ENCODE results near the gene RTN1.

The RTN1 gene

DNA sequence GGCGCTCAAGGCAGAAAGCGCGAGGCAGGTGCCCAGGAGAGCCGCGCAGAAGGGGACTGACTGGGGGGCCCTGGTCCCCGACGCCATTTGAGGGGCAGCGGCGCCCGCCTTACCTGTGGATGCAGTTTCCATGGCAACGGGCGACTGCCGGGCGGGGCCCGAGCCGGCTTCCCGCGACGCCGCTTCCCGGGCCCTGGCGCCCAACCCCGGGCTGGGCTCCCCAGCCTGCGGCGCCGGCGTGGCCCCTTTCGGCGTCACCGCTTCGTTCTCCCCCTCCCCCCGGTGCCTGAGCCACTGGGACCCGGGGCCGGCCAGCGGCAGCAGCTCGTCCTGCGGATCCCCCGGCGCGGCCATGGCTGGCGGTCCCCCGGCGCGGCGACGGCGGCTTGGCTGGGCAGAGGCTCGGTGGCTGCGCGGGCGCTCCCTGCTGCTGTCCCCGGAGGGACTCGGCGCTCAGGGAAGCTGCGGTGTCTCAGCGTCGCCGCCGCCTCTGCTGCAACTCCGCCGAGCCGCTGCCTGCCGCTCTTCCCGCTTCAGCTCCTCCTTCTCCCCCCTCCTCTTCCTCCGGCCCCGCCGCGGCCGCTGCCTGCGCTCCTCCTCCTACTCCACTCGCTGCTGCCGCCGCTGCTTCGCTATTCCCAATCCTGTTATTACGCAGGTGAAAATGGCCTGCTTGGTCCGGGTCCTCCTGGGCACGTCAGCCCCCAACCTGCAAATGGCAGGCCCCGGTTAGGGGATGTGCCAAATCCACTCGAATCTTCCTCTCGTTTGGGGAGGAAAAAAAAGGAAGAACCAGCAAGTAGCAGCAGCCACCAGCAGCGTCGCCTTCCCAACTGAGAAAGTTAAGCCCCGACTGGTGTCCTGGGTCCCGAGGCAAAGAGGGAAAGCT, at the start of gene RTN1:
Gene RTN1 (minus strand): TSS at position 500 of the 889 bp plus-strand sequence. CDS start 146 bp downstream, at position 354.
- DNase-seq, result peak; percentile 73

DNA sequence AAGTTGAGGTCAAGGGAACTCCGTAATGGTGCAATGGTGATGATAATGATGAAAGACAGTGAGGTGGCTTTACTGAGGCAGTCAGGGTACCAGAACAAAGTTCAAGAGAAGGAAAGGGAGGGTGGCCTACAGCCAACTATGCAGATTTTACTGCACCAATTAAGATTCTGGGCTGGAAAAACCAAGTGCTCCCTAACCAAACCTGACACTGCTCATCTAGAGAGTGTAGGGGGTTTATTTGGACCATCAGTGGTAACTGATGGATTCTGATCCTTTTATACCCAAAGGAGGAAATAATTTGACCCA, 49.8 kb upstream of the RTN1 start:
- no peak for DNase-seq

- peak; percentile 92 for DNase-seq
Observed at GRCh38 chr14:59919570-59920377, 49.2 kb upstream of the RTN1 start, which contains the start of gene LRRC9. Gene LRRC9, plus strand, starts transcription at chr14:59920144.

DNA sequence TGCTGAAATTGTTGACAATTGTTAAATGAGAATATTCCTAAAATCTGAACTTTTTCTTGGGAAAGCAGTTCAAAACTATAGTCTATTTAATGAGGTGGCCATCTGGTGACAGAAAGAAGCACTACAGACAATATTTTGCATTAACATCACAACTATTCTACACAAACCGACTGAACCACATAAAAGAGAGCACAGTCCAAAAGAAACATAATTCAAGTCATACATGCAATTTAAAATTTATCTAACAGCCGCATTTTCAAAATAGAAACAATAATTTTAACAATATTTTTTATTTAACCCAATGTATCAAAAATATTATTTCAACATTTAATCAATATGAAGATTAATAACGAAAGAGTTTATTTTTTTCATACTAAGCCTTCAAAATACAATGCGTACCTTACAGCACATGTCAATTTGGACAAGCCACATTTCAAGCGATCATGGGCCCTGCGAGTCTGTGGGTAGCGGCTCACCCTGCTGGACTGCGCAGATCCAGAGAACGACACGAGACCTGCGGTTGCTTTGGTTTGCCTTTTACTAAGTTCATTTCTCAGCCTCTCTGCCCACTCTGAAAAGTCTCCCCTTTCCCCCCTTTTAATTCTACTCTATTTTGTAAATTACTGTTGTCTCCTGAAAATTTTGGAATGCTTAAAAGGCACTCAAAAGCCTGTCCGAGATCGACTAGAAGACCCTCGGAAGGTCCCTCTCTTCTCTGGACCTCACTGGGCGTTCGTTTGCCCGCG, 48.4 kb upstream of the RTN1 start:
- peak; percentile 59 for DNase-seq

- no peak for DNase-seq
Observed at GRCh38 chr14:59913187-59913586, 42.6 kb upstream of the RTN1 start.

DNA sequence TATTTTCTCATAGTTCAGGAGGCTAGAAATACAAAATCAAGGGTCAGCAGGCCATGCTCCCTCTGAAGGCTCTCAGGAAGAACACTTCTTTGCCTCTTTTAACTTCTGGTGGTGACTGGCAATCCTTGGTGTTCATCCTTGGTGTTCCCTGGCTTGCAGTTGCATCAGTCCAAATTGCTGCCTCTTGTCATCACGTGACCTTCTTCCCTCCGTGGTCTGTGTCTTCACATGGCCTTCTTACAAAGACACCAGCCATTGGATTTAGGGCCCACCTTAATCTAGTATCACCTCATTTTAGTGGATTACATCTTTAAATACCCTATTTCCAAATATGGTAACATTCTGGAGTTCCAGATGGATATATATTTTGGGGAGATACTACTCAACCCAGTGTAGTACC, 41.9 kb upstream of the RTN1 start:
- DNase-seq, result no peak

DNA sequence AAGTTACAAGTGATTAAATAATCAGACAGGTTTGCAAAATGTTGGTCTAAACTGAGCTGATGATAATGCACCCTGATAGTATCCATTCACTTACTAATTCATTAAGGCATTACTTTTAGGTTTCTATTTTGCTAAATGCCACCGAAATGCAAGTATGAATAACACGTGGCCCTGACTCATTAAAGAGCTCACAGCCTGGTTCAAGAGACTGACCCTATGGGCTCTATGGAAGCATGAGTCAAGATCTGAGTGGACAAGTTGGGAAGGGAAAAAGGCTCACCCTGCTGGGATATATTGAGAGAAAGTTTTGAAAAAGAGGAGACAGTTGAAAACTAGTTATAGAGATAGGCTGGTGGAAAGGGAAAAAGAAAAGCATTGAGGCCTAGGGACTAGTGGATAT, 34.6 kb upstream of the RTN1 start:
- DNase-seq, result no peak

- no peak for DNase-seq
Observed at GRCh38 chr14:59904184-59904583, 33.6 kb upstream of the RTN1 start.

DNA sequence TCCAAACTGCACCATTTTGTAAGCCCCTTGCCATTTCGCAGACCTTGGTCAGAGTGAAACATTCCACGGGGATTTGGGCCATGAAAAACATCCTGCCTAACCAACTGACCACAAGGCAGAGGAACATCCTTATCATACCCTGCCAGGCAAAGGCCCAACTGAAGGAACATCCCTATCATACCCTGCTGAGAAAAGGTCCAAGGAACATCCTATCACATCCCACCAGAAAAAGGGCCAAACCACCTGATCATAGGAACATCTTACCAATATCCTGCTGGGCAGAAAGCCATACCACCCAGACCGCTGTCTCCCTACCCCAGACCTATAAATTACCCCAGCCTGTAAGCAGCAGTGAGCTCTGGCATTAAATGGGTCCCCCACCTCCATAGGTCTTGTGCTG, 30.0 kb upstream of the RTN1 start:
- no peak for DNase-seq

DNA sequence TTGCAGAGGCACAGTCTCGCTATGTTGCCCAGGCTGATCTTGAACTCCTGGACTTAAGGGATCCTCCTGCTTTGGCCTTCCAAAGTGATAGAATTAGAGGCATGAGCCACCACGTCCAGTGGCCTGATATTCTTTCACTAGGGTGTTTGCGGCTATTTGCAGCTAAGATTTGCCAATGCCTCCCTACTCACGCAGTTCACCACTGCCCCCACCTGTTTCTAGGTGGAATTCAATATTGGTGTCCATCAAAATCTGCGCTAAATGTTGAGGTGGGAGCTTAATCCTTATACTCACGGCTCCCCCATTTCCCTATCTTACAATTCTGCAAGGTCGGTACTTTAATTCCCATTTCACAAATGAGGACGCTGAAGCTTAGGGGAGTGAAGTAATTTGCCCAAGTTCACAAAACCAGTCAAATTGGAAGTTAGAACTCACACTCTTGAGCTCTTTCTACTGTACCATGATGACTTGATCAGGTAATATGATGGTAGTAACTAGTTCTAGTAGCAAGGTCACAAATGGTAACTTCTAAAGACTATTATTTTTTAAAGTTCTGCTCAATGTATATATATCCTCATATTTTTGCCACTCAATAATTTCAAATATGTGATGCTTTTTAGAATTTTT, 27.3 kb upstream of the RTN1 start:
- DNase-seq, result peak; percentile 38

GRCh38 chr14:59895721-59896120, 25.1 kb upstream of the RTN1 start:
- DNase-seq, result no peak

- DNase-seq, result peak; percentile 83
Observed at GRCh38 chr14:59890676-59891075, 20.1 kb upstream of the RTN1 start.

DNA sequence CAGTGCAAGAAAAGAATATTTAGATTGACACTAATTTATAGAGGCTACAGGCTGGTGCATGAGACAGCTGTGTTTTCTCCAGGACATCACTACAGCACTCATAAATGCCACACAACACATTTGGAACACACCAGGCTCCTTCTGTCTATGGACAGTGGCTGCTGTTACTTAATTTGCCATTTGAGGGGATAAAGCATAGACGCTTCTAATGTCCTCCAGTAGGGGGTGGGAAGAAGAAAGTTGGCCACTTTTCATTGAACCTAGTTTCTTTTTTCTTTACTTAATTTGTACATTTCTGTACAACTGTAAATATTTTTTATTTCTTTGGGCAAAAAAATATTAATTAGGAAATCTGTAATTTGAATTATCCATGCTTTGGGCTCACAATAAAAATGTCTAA, 12.4 kb upstream of the RTN1 start:
- no peak for DNase-seq

GRCh38 chr14:59871166-59871495, 555 bp upstream of the RTN1 start:
- DNase-seq, result no peak

DNA sequence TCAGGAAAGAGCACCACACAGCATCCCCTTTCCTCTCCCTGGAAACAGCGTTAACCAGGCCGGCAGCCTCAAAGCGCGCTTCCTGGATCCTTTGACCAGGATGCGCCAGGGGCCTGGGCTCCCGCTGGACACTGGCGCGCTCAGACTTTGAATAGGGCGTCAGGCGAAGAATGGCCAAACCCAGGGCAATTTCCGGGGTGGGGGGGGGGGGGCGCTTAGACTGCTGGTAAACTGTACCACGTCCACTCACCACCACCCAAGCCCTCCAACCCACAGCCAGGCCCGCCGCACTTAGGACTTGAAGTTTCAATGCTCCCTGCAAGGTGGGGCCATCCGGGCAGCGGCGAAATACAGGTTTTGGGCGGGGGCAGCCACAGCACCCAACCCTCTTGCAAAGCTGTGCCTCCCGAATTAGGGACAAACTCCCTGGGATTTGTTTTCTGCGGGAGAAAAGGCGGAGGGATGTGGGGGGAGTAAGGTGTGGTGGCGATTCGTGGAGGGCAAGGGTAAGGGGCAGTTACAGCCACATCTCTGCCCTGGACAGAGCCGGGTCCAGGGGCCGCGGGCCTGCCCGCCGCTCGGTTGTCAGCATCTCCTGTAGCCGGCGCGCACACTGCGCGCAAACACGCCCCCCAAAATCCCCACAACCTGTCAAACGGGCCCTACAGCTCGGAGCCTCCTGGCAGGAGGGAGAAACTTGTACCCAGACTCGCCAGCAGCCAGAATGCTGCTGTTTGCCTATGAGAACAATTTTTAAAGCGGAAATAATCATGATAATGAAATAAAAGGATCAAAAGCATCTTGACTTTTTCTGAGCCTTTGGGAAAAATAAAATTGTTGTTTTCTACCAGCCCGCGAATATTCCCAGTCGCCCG, 958 bp downstream of the RTN1 start:
- no peak for DNase-seq

GRCh38 chr14:59868021-59868420, 2.6 kb downstream of the RTN1 start:
- DNase-seq, result no peak

GRCh38 chr14:59863806-59864525, 6.6 kb downstream of the RTN1 start:
- DNase-seq, result no peak

GRCh38 chr14:59857328-59857727, 13.2 kb downstream of the RTN1 start:
- DNase-seq, result no peak

GRCh38 chr14:59852350-59852749, 18.2 kb downstream of the RTN1 start:
- DNase-seq, result no peak

GRCh38 chr14:59850458-59850857, 20.1 kb downstream of the RTN1 start:
- DNase-seq, result no peak

DNA sequence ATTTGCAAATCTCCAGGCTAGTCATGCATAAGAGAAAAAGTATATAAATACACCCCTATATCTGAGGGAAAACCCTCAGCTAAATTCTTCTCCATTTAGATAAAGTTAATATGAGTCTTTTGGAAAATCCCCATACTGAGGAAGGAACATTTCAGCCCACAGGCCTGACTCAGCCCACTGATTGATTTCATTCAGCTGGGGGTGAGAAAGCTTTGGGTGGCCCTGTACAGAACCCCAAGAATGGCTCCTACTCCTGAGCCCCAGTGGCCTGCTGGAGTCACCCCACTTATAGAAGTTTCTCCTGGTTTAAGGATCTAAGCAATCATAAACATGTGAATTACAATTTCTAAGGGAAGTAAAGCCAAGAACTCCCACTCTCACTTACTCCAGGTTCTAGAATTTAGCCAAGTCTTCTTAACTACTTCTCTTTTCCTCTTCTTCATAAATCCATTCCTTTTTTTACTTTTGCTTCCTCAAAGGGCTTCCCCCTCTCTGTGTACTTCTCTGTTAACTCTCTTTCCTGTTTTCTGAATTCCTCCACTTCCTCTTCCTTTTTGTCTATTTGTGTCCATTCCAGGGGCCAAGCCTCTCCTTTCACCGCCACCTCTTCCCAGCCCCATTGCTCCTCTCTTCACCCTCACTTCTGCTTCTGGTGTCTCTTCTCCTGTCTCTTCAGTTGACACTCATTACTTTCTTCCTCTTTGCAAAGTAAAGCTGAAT, 21.0 kb downstream of the RTN1 start:
- DNase-seq, result no peak

All from NCI-H345 (cell line).